ENCODE results near the gene IL4R. TPM values are rescaled to one million over a fixed set of nuclear protein-coding genes. Genes with fewer than 3 reads are reported as not detected.

IL4R gene
- total RNA-seq, 3 donors from 2014 or later: 18.7 to 53.4 (median 51.8) TPM

- TF ChIP-seq POLR2A (IDR thresholded peaks at IDR 0.05) (no peak), CTCF (IDR thresholded peaks at IDR 0.05) (no peak), POLR2AphosphoS5 (IDR thresholded peaks at IDR 0.05) (no peak)
- intact Hi-C loops (cut with DNase I; ENCODE audit: low total_unique reads): no loop called here
- H3K27ac ChIP-seq: no peak overlapping the region
These were observed 24.1 kb upstream of the IL4R start for GRCh38 chr16:27289669-27290068.

GRCh38 chr16:27290562-27290961 is 23.2 kb upstream of the IL4R start:
- no peak for DNase-seq (ENCODE audit: low spot score in 2 of 2)
- H3K27ac ChIP-seq: peak overlapping the region in 1 of 2 donors; percentile 7
- no peaks in the 10 kb centered on the region for H3K9me3 ChIP-seq
- no peaks in the 10 kb centered on the region for H3K27me3 ChIP-seq
- no peak overlapping the region for H3K4me3 ChIP-seq
- no peaks in the 10 kb centered on the region for H3K4me1 ChIP-seq
- no peaks in the 10 kb centered on the region for H3K36me3 ChIP-seq
- no peak for TF ChIP-seq CTCF (IDR thresholded peaks at IDR 0.05)
- no peak for TF ChIP-seq POLR2A (IDR thresholded peaks at IDR 0.05)
- TF ChIP-seq POLR2AphosphoS5 (IDR thresholded peaks at IDR 0.05): no peak
- intact Hi-C loops (cut with DNase I; ENCODE audit: low total_unique reads): no loop called here

More at GRCh38 chr16:27289669-27290068, 24.1 kb upstream of the IL4R start:
- no peaks in the 10 kb centered on the region for H3K36me3 ChIP-seq
- H3K4me1 ChIP-seq: no peaks in the 10 kb centered on the region
- no peak for DNase-seq (ENCODE audit: low spot score in 2 of 2)
- H3K4me3 ChIP-seq: no peak overlapping the region
- H3K9me3 ChIP-seq: no peaks in the 10 kb centered on the region
- H3K27me3 ChIP-seq: no peaks in the 10 kb centered on the region

GRCh38 chr16:27291106-27291505 is 22.7 kb upstream of the IL4R start:
- H3K27me3 ChIP-seq: no peaks in the 10 kb centered on the region
- H3K9me3 ChIP-seq: no peaks in the 10 kb centered on the region
- no peak for DNase-seq (ENCODE audit: low spot score in 2 of 2)
- no peaks in the 10 kb centered on the region for H3K36me3 ChIP-seq
- no peak for TF ChIP-seq POLR2AphosphoS5 (IDR thresholded peaks at IDR 0.05)
- TF ChIP-seq CTCF (IDR thresholded peaks at IDR 0.05): no peak
- no peak for TF ChIP-seq POLR2A (IDR thresholded peaks at IDR 0.05)
- intact Hi-C loops (cut with DNase I; ENCODE audit: low total_unique reads): no loop called here
- no peak overlapping the region for H3K27ac ChIP-seq
- no peak overlapping the region for H3K4me3 ChIP-seq
- no peaks in the 10 kb centered on the region for H3K4me1 ChIP-seq

GRCh38 chr16:27291722-27292240 is 22.0 kb upstream of the IL4R start:
- no peak for TF ChIP-seq POLR2A (IDR thresholded peaks at IDR 0.05)
- TF ChIP-seq POLR2AphosphoS5 (IDR thresholded peaks at IDR 0.05): no peak
- no peak for TF ChIP-seq CTCF (IDR thresholded peaks at IDR 0.05)
- Histone ChIP-seq H3K9me3 (no peaks in the 10 kb centered on the region), H3K4me1 (no peaks in the 10 kb centered on the region), H3K36me3 (no peaks in the 10 kb centered on the region), H3K27me3 (no peaks in the 10 kb centered on the region), H3K27ac (no peak overlapping the region), H3K4me3 (no peak overlapping the region)
- DNase-seq (ENCODE audit: low spot score in 2 of 2): no peak
- intact Hi-C loops (cut with DNase I; ENCODE audit: low total_unique reads): no loop called here

GRCh38 chr16:27293343-27293742 is 20.4 kb upstream of the IL4R start:
- TF ChIP-seq POLR2A (IDR thresholded peaks at IDR 0.05) (no peak), POLR2AphosphoS5 (IDR thresholded peaks at IDR 0.05) (no peak), CTCF (IDR thresholded peaks at IDR 0.05) (no peak)
- Histone ChIP-seq H3K9me3 (no peaks in the 10 kb centered on the region), H3K4me1 (no peaks in the 10 kb centered on the region), H3K27ac (no peak overlapping the region), H3K36me3 (no peaks in the 10 kb centered on the region), H3K4me3 (no peak overlapping the region), H3K27me3 (no peaks in the 10 kb centered on the region)
- DNase-seq (ENCODE audit: low spot score in 2 of 2): no peak
- intact Hi-C loops (cut with DNase I; ENCODE audit: low total_unique reads): no loop called here
